ENCODE results near the gene CAMK2D.

CAMK2D gene

DNA sequence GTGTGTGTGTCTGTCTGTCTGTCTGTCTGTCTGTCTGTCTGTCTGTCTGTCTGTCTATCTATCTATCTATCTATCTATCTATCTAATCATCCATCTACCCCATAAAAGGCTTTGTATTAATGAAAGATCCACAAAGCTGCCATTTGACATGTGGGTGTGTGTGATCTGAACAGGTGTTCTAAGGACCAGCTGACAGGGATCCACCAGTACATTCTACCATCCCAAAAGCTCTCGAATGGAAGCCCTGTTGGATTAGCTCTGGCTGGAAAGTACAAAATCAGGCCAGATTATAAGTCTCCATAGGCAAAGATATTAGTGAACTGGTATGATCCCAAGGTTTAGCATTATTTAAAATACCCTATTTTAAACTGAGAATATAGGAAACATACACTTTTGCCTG lies 299.3 kb downstream of the CAMK2D start:
- DNase-seq: no peak

DNA sequence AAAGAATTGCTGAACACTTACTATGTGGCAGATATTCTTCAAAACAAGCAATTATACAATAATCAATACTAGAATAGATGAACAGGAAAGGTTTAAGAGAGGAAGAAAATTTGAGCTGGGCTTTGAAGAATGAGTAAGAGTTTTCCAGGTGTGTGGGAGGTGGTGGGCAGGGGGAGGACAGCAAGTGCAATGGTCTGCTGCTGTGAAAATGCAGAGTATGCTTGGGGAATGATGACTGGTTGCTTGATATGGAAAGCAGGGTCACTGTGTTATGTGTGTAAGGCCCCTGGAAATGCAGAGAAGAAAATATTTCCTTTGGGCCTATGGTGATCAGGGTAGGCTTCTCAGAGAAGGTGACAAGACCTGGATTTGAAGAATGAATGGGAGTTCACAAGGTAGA lies 300.3 kb downstream of the CAMK2D start:
- DNase-seq: no peak

DNA sequence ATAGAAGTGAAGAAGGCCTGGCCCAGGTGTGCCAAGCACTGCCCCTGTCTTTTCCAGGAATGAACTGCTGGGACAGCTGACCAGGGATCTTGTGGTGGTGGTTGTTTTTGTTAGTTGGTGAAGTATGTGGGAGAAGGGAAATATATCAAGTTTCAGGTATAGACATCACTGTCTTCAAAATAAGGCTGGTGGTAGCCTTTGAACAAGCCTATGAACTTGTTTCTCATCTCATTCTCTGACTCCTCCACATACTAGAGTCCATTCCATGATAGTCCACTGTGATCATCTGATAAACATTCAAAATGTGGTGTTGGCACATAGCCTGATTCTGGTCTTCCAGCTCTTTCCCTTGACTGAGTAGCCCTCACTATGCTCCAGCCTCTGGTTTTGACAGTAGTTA lies 303.7 kb downstream of the CAMK2D start:
- no peak for DNase-seq

DNA sequence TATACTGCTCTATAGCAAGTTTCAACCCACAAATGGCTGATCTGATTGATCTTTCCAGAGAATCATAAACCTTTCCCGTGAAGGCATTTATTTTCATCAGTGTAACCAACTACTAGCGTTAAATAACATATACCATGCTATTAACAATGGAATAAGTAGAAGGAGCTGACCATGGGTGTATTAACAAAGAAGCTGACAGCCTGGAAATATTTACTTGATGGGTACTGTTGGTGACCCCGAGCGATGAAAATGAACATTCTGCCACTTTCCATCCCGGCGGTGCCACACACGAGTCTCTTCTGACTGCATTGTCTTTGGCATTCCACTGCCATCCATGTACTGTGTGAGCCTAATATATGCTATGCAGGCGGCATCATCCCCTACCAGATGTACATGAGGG lies 304.4 kb downstream of the CAMK2D start:
- DNase-seq: no peak

DNA sequence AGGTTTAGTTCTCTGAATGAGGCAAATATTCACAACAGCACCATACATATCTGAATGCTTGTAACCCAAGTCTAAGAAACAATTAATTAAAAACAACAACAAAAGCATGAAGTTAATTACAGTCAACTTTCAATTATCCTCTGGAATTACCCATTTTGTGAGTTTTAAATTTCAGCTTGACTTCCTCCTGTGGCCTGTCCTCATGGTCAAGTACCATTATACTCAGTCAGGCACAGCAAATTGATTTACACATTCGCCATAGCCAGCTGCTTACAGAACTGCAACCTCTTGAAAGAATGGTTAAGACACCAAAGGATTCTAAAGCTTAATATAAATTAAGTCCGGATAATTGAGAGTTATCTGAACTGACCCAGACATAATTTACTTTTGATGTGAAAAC lies 306.5 kb downstream of the CAMK2D start:
- peak; percentile 66 for DNase-seq

DNA sequence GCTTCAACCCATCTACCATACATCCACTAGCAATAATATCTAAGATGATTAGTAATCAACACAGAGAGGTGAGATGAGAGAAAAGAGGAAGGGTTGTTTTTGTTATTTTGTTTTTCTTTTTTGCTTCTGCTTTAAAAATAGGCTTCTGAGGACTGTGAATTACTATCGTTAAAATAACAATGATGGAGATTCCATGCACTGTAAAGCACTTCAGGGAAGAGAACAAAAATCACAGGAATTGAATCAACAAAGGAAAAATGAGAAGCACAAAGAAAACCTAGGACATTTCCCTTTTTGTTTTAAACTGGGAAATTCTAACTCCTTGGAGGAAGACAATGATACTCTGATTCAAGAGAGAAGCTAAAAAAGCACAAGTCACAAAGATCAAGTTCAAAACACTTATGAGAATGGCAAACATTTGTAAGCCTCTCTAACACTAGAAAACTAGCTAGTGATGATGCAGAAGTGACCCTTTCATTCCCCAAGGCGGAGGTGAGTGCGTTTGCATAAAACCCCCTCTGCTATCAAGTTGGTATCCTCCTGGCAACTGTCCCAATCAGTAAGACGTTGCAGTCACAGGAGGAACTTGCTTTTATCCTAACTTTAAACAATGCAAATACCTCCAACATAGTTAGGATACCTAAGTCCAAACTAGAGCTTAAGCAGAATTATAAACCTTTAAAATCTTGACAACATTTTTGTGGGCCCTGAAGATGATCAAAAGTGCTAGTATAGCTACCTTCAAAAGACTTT lies 308.5 kb downstream of the CAMK2D start:
- peak; percentile 70 for DNase-seq

DNA sequence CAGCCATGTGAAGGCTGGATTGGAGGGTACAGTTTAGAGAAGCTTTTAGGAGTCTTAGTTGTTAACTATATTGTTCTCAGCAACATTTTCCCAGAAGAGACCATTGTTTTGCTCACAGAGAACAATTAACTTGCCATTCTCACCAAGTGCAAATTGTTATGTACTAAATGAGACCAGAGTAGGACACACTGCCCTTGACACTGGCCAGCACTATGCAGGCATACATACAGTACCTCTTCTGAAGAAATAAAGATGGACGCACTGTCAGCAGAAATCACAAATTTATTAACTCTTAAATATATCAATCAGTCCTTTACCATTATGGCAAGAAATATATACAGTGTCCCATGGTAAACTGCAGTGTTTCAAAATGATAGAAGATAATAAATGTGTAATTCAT lies 309.4 kb downstream of the CAMK2D start:
- no peak for DNase-seq

DNA sequence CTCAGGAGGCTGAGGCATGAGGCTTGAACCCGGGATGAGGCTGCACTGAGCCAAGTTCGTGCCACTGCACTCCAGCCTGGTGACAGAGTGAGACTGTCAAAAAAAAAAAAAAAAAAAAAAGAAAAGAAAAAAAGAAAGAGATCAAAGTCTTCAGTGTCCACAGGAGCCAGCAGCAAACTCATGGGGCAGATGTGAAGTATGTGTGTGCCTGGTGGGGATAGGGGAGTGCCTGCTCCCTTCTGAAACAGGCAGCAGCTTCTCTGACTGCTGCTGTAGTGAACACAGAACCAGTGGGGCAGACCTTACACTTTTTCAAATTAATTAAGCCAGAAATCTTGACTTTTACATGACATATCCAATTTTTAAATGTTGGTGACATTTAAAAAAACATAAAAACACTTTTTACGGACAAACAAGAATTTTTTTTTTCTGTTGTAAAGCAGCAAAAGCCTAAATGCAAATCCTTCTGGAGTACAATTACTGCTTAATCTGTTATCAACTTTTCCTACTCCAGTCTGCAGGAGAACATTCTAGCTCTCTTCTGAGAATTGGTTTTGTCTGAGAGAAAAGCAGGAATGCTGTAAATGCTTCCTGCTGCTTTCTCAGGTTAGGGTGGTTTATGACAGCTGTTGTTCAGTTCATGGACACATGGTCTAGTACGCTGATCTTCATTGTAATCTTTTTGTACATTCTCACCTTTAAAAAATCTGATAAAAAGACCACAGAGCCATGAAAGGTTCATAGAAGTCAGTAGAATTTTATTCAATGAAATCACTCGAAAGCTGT lies 311.1 kb downstream of the CAMK2D start:
- no peak for DNase-seq

DNA sequence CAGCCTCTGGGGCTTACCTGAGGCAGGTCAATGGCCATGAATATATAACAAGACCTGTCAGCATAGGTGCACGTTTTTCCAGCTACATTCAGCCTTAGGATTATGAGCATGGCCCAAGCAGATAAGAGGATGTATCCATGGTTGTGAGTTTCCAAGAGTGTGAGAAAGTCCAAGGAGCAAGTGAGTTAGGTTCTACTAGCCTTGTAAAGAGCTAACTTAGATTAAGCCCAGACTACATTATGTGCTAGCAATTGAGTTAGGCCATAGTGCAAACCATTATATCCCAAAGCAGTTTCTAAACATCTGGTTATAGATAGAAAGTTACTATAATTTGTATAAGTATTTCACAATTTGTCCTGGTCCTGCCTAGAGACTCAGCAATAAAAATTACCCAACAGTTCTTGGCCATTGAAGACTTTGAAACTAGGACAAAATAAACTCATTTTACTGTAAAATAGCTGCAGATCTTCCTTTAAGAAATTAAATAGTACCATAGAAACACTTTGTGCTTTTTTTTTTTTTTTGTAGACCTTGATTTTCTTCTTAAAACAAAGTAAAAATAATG lies 312.0 kb downstream of the CAMK2D start:
- DNase-seq: no peak

DNA sequence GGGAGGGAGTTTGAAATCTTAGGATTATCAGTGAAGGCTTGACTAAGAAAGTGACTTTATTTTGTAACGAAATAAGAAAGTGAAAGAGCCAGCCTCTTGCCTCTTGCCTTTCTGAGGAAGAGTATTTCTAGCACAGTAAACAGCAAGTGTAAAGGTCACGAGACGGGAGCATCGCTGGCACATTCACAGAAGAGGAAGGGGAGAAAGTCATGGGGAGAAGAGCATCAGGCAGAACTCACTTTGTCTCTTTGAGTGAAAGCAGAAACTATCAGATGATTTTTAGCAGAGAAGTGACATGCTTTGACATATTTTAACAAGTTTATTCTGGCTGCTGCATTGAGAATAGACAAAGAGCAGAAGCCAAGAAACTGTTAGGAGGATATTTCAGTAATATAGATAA lies 313.8 kb downstream of the CAMK2D start:
- no peak for DNase-seq

DNA sequence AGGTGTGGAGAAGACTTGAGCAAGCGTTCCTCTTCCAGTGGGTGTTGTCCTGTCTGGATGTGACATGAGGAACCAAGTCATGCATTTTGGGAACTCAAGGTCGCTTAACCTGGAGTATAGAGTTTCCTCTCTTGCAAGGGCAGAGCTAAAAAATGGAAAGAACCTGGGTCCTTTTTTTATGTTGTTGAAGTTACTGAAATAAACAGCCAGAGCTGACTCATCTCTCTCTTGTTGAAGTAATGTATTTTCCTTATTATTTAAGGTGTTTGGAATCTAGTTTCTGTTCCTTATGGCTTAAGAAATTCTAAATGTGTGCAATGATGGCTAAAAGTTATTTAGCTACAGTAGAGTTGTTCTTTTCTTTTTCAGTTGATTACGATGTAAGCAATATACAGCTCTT lies 314.5 kb downstream of the CAMK2D start:
- DNase-seq: no peak

DNA sequence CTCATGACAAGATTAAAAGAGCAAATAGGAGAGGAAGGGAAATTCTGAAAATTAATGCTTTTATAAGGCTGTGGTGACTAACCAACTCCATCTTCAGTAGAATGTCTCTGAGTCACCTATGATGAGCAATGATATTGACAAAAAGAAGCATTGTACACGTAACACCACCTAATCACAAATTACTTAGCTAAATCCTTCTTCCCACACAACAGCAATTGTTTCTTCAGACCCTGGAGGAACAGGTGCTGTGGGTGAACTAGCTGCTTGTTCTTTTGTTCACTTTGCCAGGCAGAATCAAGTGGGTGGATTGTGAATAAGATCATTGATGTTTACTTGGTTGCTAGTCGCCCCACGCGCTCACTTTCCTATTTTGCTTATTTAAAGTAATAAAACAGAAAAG lies 315.5 kb downstream of the CAMK2D start:
- peak; percentile 47 for DNase-seq

DNA sequence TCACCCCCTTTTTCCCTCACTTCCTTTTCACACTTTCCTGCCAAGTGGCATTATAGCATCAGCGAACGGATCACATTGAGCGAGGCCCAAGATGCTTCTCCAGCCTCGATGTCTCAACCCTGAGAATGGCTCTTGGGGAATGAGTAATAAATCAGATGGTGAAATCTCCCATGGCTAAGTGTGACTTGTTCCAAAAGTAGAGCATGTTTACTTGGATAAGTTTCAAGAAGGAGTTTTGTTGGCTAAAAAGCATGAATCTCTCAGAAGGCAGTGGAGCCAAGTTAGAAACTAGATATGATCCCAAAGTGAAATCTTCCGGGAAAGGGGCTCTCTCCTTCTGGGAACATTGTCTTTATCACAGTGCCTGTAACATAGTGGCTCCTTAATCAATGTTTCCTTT lies 316.3 kb downstream of the CAMK2D start:
- peak; percentile 4 for DNase-seq

DNA sequence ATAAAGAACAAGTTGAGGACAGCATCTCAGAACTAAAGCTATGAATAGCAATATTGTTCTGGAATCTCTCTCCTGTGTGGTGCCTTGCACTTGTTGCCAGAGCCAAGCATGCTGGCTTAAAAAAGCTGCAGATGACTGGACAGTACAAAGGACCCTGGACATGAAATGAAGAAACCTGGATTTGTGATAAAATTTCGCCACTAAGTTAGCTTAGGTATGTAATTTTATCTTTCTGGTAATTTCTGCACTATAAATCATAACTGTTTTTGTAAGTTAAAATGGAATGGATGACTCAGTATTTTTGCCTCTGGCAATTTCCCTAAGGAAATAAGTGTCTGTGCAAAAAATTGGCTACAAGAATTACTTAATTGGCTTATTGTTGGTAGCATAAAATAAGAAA lies 317.2 kb downstream of the CAMK2D start:
- DNase-seq: peak; percentile 5

DNA sequence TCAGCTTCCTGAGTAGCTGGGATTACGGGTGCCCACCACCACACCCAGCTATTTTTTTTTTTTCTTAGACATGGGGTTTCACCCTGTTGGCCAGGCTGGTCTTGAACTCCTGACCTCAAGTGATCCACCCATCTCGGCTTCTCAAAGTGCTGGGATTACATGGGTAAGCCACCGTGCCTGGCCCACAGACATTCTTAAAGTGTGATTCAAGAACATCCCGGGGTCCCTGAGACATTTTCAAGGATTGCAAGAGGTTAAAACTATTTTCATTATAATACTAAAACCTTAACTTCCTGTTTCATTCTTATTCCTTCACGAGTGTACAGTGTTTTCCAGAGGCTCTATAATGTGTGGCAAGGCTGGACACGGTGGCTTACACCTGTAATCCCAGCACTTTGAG lies 318.7 kb downstream of the CAMK2D start:
- DNase-seq: no peak

DNA sequence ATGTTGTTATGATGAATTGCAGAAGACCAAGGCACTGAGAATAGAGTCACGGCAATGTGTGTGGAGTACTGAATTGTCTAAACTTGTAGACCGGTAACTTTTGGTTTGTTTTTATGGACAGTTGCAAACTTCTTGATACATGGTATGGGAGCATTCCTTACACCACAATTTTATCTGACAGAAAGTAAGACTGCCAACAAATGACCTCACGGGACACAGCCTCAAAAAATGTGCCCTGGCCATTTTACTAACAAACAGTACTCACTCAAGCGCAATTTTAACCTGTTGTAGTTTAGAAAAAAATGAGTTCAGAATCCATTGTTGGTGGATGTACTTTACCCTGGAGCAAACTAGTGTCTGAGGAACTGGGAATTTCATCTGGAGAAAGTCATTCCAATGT lies 321.2 kb downstream of the CAMK2D start:
- DNase-seq: no peak

DNA sequence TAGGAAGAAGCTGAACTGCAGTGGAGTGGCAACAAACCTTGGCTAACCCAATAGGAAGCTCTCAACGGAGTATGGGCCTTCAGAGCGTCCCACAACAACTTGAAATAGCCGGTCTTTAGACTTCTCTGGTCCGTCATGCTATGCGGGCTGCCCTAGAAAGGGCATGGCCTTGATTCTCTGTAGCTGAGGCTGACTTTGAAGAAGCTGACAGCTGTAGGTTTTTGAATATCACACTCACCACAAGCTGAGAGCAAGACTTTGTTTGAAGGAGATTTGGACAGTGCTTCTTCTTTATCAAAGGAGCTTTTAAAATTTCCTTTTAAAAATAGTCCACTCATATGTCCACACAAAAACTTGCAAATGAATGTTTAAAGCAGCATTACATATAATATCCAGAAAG lies 322.9 kb downstream of the CAMK2D start:
- no peak for DNase-seq

DNA sequence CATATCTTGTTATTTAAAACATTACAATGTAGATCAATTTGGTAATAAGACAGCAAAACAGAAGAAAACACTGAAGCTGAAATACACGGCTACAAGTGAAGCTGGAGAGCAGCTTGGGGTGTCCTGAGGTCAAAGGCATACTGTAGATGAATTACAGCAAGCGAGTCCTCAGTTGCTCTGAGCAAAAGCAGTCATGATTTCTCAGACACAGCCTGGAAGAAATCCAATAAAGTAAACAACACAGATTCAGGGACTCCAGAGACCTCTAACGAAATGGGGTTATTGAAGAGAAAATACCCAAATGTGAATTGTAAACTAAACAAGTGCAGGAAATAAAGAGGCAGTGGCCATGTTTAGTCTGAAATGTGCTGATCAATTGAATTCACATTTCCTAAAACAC lies 324.4 kb downstream of the CAMK2D start:
- peak; percentile 33 for DNase-seq

DNA sequence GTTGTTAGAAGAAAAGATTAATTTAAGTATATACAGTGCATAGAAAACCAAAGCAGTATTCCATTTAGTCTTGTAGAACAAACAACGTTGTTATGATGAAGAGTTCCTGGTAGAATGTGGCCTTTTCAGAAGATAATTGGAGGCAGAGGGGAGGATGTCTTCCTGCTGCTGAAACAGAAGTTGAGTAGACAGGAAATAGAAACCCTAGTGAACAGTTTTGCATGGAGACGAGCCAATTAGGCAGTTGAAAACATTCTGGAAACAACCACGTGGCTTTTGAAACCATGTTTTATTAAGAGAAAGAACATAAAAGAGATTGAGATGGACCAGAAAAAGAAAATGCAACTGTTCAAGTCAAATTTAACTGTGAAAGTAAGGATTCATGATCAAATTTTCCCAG lies 325.2 kb downstream of the CAMK2D start:
- DNase-seq: peak; percentile 79

DNA sequence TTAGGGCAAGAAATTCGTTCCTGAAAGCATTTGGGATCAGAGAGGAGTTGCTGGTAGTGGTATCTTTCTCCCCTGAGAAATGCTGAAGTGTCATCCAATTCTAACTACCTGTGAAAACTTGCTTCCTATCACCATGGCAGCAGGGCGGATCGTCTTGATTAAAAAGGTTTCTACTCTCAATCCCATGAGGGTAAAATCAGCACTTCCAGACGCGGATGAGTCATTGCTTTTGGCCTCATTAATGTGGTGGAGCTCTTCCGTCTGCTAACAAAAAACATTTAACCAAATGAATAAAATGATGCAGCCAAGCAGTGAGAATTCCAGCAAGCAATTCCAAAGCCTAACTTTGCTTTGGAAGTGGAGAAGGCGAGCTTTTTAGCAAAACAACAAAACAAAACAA lies 325.6 kb downstream of the CAMK2D start:
- DNase-seq: peak; percentile 89

DNA sequence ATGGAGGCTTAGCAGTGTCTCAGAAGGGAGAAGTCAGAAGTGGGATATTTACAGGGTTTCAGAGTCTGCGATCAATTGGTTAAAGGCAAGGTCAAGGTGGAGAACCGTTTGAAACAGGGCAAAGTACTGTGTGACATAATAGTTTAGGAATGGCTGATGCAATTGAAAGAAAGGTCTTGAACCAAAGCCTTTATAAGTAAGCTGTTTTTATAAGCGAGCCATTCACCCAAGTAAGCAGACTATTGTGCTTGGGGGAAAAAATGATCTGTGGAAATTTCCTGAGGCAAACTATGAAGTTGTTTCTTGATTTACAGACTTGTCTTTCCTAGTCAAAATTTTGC lies 327.3 kb downstream of the CAMK2D start:
- peak; percentile 9 for DNase-seq

DNA sequence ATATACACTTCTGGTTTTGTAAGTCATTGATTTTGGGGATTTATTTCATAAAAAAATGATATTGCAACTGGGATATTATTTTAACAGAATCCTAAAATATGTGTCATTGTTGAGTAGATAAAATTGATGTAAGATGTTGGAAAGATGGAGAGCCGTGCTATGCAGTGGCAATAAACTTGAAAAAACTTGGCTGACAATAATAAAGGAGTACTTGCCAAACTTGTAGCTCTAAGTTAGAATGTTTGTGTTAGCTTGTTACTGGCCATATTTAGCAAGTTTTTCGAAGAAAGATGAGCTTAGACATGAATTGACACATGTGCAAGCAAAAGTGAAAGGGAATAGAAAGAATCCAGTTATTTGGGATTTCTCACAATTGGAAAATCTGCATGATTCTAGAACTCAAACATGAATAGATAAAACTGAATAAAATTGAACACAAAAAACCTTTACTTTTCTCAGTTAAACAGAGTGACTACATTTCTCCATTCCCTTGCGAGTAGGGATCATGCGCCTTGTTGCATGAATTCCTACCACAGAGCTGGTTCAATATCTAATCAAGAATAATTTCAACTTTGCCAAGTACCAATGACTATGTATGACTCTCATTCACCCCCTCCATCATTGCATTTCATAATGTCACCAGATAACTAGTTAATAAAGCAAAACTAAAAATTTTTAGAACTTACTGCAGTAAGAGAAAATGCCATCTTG lies 327.8 kb downstream of the CAMK2D start:
- DNase-seq: no peak

DNA sequence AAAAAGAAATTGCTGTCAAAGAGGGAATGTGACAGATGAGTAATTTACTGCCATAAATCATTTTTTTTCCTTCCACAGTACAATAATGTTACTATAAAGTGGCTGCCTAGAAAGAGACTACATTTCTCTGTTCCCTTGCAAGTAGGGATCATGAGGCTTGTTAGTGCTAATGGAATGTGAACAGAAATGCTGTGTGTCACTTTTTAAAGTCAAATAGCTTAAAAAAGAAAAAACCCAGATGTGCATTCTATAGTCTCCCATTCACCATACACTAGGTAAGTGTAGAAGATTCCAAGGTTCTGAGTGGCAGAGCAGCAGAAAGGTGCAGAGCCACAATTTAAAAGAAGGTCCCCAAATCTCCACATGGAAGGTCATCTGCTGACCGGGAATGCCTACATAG lies 328.4 kb downstream of the CAMK2D start:
- no peak for DNase-seq

DNA sequence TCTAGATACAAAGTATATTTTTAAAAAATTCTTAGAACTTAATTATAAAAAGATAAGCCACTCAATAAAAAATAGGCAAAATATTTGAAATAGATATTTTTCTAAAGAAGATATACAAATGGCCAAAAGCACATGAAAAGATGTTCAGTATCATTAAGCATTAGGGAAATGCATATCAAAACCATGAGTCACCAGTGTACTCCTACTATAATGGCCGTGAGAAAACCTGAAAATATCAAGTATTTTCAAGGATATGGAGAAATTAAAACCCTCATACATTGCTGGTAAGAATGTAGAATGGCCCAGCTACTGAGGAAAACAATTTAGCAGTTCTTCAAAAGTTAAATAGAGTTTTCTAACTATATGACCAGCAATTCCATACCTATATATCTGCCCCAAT lies 337.9 kb downstream of the CAMK2D start:
- no peak for DNase-seq

Data from NCI-H69 (cell line).